ENCODE data around the gene MICALL1.

- TF ChIP-seq, protein P1, sequence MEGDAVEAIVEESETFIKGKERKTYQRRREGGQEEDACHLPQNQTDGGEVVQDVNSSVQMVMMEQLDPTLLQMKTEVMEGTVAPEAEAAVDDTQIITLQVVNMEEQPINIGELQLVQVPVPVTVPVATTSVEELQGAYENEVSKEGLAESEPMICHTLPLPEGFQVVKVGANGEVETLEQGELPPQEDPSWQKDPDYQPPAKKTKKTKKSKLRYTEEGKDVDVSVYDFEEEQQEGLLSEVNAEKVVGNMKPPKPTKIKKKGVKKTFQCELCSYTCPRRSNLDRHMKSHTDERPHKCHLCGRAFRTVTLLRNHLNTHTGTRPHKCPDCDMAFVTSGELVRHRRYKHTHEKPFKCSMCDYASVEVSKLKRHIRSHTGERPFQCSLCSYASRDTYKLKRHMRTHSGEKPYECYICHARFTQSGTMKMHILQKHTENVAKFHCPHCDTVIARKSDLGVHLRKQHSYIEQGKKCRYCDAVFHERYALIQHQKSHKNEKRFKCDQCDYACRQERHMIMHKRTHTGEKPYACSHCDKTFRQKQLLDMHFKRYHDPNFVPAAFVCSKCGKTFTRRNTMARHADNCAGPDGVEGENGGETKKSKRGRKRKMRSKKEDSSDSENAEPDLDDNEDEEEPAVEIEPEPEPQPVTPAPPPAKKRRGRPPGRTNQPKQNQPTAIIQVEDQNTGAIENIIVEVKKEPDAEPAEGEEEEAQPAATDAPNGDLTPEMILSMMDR (conservative IDR thresholded peaks at IDR 0.05): no peak
- TF ChIP-seq ZFX (IDR thresholded peaks at IDR 0.05): no peak
Observed at GRCh38 chr22:37891926-37892325, 14.2 kb upstream of the MICALL1 start.
